Measurements from ENCODE around the gene TIFAB.

GRCh38 chr5:135441919-135442318, 10.2 kb downstream of the TIFAB start:
- TF ChIP-seq, protein P1, sequence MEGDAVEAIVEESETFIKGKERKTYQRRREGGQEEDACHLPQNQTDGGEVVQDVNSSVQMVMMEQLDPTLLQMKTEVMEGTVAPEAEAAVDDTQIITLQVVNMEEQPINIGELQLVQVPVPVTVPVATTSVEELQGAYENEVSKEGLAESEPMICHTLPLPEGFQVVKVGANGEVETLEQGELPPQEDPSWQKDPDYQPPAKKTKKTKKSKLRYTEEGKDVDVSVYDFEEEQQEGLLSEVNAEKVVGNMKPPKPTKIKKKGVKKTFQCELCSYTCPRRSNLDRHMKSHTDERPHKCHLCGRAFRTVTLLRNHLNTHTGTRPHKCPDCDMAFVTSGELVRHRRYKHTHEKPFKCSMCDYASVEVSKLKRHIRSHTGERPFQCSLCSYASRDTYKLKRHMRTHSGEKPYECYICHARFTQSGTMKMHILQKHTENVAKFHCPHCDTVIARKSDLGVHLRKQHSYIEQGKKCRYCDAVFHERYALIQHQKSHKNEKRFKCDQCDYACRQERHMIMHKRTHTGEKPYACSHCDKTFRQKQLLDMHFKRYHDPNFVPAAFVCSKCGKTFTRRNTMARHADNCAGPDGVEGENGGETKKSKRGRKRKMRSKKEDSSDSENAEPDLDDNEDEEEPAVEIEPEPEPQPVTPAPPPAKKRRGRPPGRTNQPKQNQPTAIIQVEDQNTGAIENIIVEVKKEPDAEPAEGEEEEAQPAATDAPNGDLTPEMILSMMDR (IDR thresholded peaks at IDR 0.05): no peak
- TF ChIP-seq SMC3 (IDR thresholded peaks at IDR 0.05; ENCODE audit: low read depth, low read length) (no peak), ZBTB33 (IDR thresholded peaks at IDR 0.05; ENCODE audit: borderline replicate concordance, low read depth) (no peak)
